Endothelial cell of umbilical vein (primary cell): Measurements from ENCODE around the gene ARID3B. TPM values are rescaled to one million over a fixed set of nuclear protein-coding genes. Genes with fewer than 3 reads are reported as not detected.

Experiments
- BruUV-seq: library from RNA; stranded (reverse); fragments of 400-500 nt; replicated peaks from 2 replicates; lab custom pipeline; 2021; lab: Mats Ljungman, UMichigan
- CTCF ChIA-PET: fragments of 300-600, 350-600 bp; sonication (Branson Sonifier 250); formaldehyde crosslinking; loops from one replicate; lab custom pipeline; 2021; ENCODE audit warnings: antibody characterized with exemption, inconsistent platforms; lab: Charles Lee
- POLR2A ChIA-PET: fragments of 300-600, 350-600 bp; sonication (Branson Sonifier 250); formaldehyde crosslinking; loops from one replicate; lab custom pipeline; 2021; ENCODE audit warnings: antibody characterized with exemption, inconsistent platforms; lab: Charles Lee
- DNase-seq: peaks from one replicate; pipeline ENCODE4 v3.0.0-alpha.2; 2011; ENCODE audit warnings: low read depth, low spot score
- FAIRE-seq: peaks from 2 replicates; lab custom pipeline; 2011; peaks lifted over from hg19 to GRCh38; lab: Jason Lieb, UNC
- H2AFZ ChIP-seq: 2 replicates; pipeline ENCODE4 v1.6.0; 2012; ENCODE audit warnings: low read depth, low read length, control low read depth, inconsistent platforms
- H3K27ac ChIP-seq: 2 replicates; pipeline ENCODE4 v1.5.1; 2011; ENCODE audit warnings: low read depth, mild to moderate bottlenecking, control low read depth, low read length, moderate library complexity; ENCODE audit not compliant: insufficient read depth
- H3K27me3 ChIP-seq, 2 experiments: 2 replicates each; pipeline versions ENCODE4 v1.6.0 to v1.6.1; 2011; ENCODE audit warnings: low read length in 2 of 2, mixed read lengths in 1 of 2; ENCODE audit not compliant: control insufficient read depth in 2 of 2, insufficient read depth in 2 of 2
- H3K36me3 ChIP-seq, 2 experiments: 2 replicates in 1 of 2; 3 replicates in 1 of 2; pipeline ENCODE4 v1.5.1; 2011; ENCODE audit warnings: low read length in 2 of 2, mild to moderate bottlenecking in 1 of 2, moderate library complexity in 1 of 2; ENCODE audit not compliant: control insufficient read depth in 2 of 2, insufficient read depth in 2 of 2; ENCODE audit errors: extremely low read depth in 1 of 2
- H3K4me1 ChIP-seq: 3 replicates; pipeline ENCODE4 v1.5.1; 2011; ENCODE audit warnings: mild to moderate bottlenecking, low read length; ENCODE audit not compliant: control insufficient read depth, insufficient read depth; ENCODE audit errors: extremely low read depth
- H3K4me2 ChIP-seq: 2 replicates; pipeline ENCODE4 v1.6.1; 2011; ENCODE audit warnings: low read length, control low read depth, mixed read lengths; ENCODE audit not compliant: insufficient read depth
- H3K4me3 ChIP-seq, 3 experiments: fragments of 200-600 bp in 1 of 3; sonication (generic), shearing (Covaris generic) in 1 of 3; replicated peaks in 1 of 3; 2 replicates each; pipeline ENCODE4 v1.5.1; 2011 to 2016; ENCODE audit warnings: control low read depth in 3 of 3, low read length in 3 of 3, mild to moderate bottlenecking in 2 of 3, inconsistent platforms in 1 of 3, low read depth in 1 of 3, moderate library complexity in 1 of 3; ENCODE audit not compliant: insufficient read depth in 1 of 3
- H3K79me2 ChIP-seq: 2 replicates; pipeline ENCODE4 v1.6.0; 2012; ENCODE audit warnings: low read length, inconsistent platforms; ENCODE audit not compliant: control insufficient read depth, insufficient read depth
- H3K9ac ChIP-seq: replicated peaks from 2 replicates; pipeline ENCODE3; 2011; ENCODE audit warnings: low read length, control low read depth; ENCODE audit not compliant: insufficient read depth; ENCODE audit errors: extremely low read depth
- H3K9me1 ChIP-seq: replicated peaks from 3 replicates; pipeline ENCODE4 v1.6.0; 2011; ENCODE audit warnings: mild to moderate bottlenecking, low read length; ENCODE audit not compliant: control insufficient read depth, insufficient read depth; ENCODE audit errors: extremely low read depth
- H3K9me3 ChIP-seq: replicated peaks from 2 replicates; pipeline ENCODE4 v1.5.1; 2012; ENCODE audit warnings: low read length, inconsistent platforms; ENCODE audit not compliant: control insufficient read depth, insufficient read depth
- H4K20me1 ChIP-seq: replicated peaks from 2 replicates; pipeline ENCODE3; 2011; ENCODE audit warnings: mild to moderate bottlenecking, low read length; ENCODE audit not compliant: control insufficient read depth, insufficient read depth; ENCODE audit errors: extremely low read depth
- EZH2 ChIP-seq: IDR thresholded peaks from 2 replicates; pipeline ENCODE4 v1.6.1; 2012; ENCODE audit warnings: borderline replicate concordance, low read depth, mild to moderate bottlenecking, moderate library complexity, low read length, inconsistent platforms; ENCODE audit not compliant: severe bottlenecking
- FOS ChIP-seq: IDR thresholded peaks from 2 replicates; pipeline ENCODE4 v1.6.1; 2011; ENCODE audit warnings: mild to moderate bottlenecking, low read length, moderate library complexity, borderline replicate concordance; ENCODE audit not compliant: insufficient read depth
- GATA2 ChIP-seq: IDR thresholded peaks from 2 replicates; pipeline ENCODE4 v1.7.0; 2011; ENCODE audit warnings: low read depth, mild to moderate bottlenecking, moderate library complexity, mixed read lengths, low read length; ENCODE audit not compliant: insufficient read length, insufficient read depth
- JUN ChIP-seq: IDR thresholded peaks from 2 replicates; pipeline ENCODE4 v1.6.1; 2011; ENCODE audit warnings: borderline replicate concordance, low read depth; ENCODE audit not compliant: insufficient read length, insufficient read depth
- MYC ChIP-seq: IDR thresholded peaks from one replicate; pipeline ENCODE4 v1.6.1; 2011; ENCODE audit warnings: mild to moderate bottlenecking, low read depth, low read length
- POLR2A ChIP-seq: IDR thresholded peaks from 2 replicates; pipeline ENCODE4 v1.6.1; 2012; ENCODE audit warnings: low read depth, mild to moderate bottlenecking, control low read depth, low read length
- POLR2AphosphoS5 ChIP-seq: IDR thresholded peaks from 2 replicates; pipeline ENCODE4 v1.6.1; 2012; ENCODE audit warnings: low read depth, mild to moderate bottlenecking, control low read depth, low read length, moderate library complexity; ENCODE audit not compliant: insufficient read depth
- dilution Hi-C: fragments of 300-500 bp; cut with MboI; formaldehyde crosslinking; loops from one replicate; pipeline ENCODE4 v1.15.0; 2019; ENCODE audit warnings: low sequenced_read_pairs; ENCODE audit not compliant: extremely low pct_ligation_motif_present
- intact Hi-C: fragments of 100-400 bp; cut with micrococcal nuclease; formaldehyde crosslinking; loops from one replicate; pipeline ENCODE4 v1.10.0; 2022
- polyA plus RNA-seq, 4 experiments: library from polyadenylated mRNA; depleted of rRNA in 3 of 4; stranded (reverse) in 3 of 4; unstranded in 1 of 4; fragments of >200 nt; gene quantifications; 2 replicates each; pipeline versions ENCODE4 v1.2.1 to v1.2.3, GENCODE V29; 2011 to 2012; ENCODE audit warnings: missing spikeins in 1 of 4
- total RNA-seq: library from RNA; stranded (reverse); gene quantifications from 2 replicates; pipeline ENCODE4 v1.2.3, GENCODE V29; 2021
- TF ChIP-seq, protein P1 (sequence below), 2 donors: IDR thresholded peaks; 1 replicate in 1 of 2; 2 replicates in 1 of 2; pipeline ENCODE4 v1.5.1; 2011; ENCODE audit warnings: low read length in 2 of 2, mild to moderate bottlenecking in 2 of 2, moderate library complexity in 2 of 2, control low read depth in 1 of 2, inconsistent platforms in 1 of 2, low read depth in 1 of 2; ENCODE audit not compliant: insufficient read depth in 1 of 2; ENCODE audit errors: extremely low read depth in 1 of 2
- TF ChIP-seq, protein P2 (sequence below): IDR thresholded peaks from 2 replicates; pipeline ENCODE4 v1.6.1; 2011; ENCODE audit not compliant: insufficient read depth, insufficient read length

The ARID3B gene
- total and polyA plus RNA-seq, 2 donors (not counting 3 experiments of a cell fraction or from before 2014, with no cell fraction given) = 6.2 to 10.0 TPM

DNA sequence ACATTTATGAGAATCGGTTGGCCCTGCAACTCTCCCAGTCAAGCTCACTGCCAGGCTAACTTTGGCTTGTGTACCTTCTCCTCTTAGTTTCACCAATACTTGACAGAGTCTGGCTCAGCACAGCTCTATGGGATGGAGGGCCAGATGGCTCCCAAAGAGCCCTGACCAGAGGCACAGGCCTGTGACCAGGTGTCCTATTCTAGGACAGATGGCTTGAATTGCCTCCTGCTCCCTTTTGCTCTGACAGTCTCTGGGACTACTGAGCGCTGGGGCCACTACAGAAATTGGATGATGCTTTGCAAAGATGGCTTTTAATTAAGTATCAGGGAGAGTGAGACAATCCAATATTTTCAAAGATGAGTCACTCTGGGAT lies 10.3 kb upstream of the ARID3B start:
- intact Hi-C loops (no loop called here), dilution Hi-C loops (no loop called here)
- Histone ChIP-seq H2AFZ (no peak overlapping the region), H3K4me3 (no peak overlapping the region), H3K27me3 (no peaks in the 10 kb centered on the region), H3K4me1 (peaks cover 7% of the 10 kb centered on the region), H3K79me2 (no peaks in the 10 kb centered on the region), H3K9me3 (no peaks in the 10 kb centered on the region), H3K9ac (no peak overlapping the region), H3K36me3 (no peaks in the 10 kb centered on the region), H4K20me1 (no peaks in the 10 kb centered on the region), H3K27ac (no peak overlapping the region), H3K4me2 (no peak overlapping the region), H3K9me1 (no peaks in the 10 kb centered on the region)
- no TSS peak for BruUV-seq
- FAIRE-seq = no peak
- ChIA-PET POLR2A (no interaction called here), CTCF (interaction anchor here (0.8 to 2.5 kb wide), 4 partner anchors 9 to 148 kb away, joined by 3 to 9 read pairs (median 3); partner anchors contain the start of gene ARID3B)
- TF ChIP-seq EZH2 = no peak
- no peak for TF ChIP-seq GATA2
- TF ChIP-seq POLR2A = no peak
- no peak for TF ChIP-seq POLR2AphosphoS5
- no peak for TF ChIP-seq JUN
- TF ChIP-seq, protein P1, sequence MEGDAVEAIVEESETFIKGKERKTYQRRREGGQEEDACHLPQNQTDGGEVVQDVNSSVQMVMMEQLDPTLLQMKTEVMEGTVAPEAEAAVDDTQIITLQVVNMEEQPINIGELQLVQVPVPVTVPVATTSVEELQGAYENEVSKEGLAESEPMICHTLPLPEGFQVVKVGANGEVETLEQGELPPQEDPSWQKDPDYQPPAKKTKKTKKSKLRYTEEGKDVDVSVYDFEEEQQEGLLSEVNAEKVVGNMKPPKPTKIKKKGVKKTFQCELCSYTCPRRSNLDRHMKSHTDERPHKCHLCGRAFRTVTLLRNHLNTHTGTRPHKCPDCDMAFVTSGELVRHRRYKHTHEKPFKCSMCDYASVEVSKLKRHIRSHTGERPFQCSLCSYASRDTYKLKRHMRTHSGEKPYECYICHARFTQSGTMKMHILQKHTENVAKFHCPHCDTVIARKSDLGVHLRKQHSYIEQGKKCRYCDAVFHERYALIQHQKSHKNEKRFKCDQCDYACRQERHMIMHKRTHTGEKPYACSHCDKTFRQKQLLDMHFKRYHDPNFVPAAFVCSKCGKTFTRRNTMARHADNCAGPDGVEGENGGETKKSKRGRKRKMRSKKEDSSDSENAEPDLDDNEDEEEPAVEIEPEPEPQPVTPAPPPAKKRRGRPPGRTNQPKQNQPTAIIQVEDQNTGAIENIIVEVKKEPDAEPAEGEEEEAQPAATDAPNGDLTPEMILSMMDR (IDR thresholded peaks at IDR 0.05; ENCODE audit: extremely low read depth in 1 of 2, insufficient read depth in 1 of 2, low read depth in 1 of 2, low read length in 2 of 2) = no peak
- no peak for TF ChIP-seq FOS
- no peak for TF ChIP-seq MYC
- TF ChIP-seq, protein P2, sequence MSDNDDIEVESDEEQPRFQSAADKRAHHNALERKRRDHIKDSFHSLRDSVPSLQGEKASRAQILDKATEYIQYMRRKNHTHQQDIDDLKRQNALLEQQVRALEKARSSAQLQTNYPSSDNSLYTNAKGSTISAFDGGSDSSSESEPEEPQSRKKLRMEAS = no peak
- DNase-seq = no peak
